GM12878 (cell line): Measurements from ENCODE around the gene CDK4. TPM values are rescaled to one million over a fixed set of nuclear protein-coding genes. Genes with fewer than 3 reads are reported as not detected.

Source experiments
- ATAC-seq: fragments of 200-7000 bp; cut with Tn5 transposase; 3 replicates; pipeline ENCODE4 v1.9.1; 2020; ENCODE audit warnings: mild to moderate bottlenecking, moderate library complexity
- BruUV-seq: library from RNA; stranded (reverse); fragments of 400-500 nt; replicated peaks from 2 replicates; lab custom pipeline; 2021; lab: Mats Ljungman, UMichigan
- CTCF ChIA-PET: fragments of 300-600 bp; sonication (Branson Sonifier 250); formaldehyde crosslinking; extraction: SDS; loops from one replicate; lab custom pipeline; 2021; ENCODE audit warnings: inconsistent platforms; lab: Yijun Ruan, JAX
- POLR2A ChIA-PET: fragments of 350-600 bp; formaldehyde crosslinking; extraction: SDS; loops from one replicate; lab custom pipeline; 2021; ENCODE audit warnings: inconsistent platforms; lab: Charles Lee
- RAD21 ChIA-PET: fragments of 300-600 bp; sonication (Branson Sonifier 250); formaldehyde crosslinking; loops from one replicate; lab custom pipeline; 2023; ENCODE audit warnings: antibody characterized with exemption; ENCODE audit not compliant: unreplicated experiment; lab: Charles Lee
- SMC1A ChIA-PET: fragments of 300-600 bp; sonication (Branson Sonifier 250); formaldehyde crosslinking; loops from one replicate; lab custom pipeline; 2023; ENCODE audit not compliant: unreplicated experiment, uncharacterized antibody; lab: Charles Lee
- DNase-seq: peaks from one replicate; pipeline ENCODE4 v3.0.0-alpha.2; 2011; ENCODE audit warnings: low read depth, low spot score
- FAIRE-seq: peaks from 3 replicates; lab custom pipeline; 2011; peaks lifted over from hg19 to GRCh38; lab: Jason Lieb, UNC
- H2AFZ ChIP-seq: 2 replicates; pipeline ENCODE4 v1.6.0; 2011; ENCODE audit warnings: low read depth, low read length, control low read depth; ENCODE audit not compliant: control insufficient read depth
- H3K27ac ChIP-seq: 2 replicates; pipeline ENCODE4 v1.5.1; 2011; ENCODE audit warnings: control low read depth; ENCODE audit not compliant: control insufficient read depth, insufficient read depth
- H3K27me3 ChIP-seq, 2 experiments: replicated peaks in 1 of 2; 2 replicates each; pipeline versions ENCODE4 v1.6.0 to v1.6.1; 2011; ENCODE audit warnings: low read length in 1 of 2; ENCODE audit not compliant: control insufficient read depth in 2 of 2, insufficient read depth in 2 of 2
- H3K36me3 ChIP-seq, 2 experiments: 2 replicates each; pipeline ENCODE4 v1.5.1; 2011; ENCODE audit warnings: low read length in 1 of 2; ENCODE audit not compliant: control insufficient read depth in 2 of 2, insufficient read depth in 2 of 2
- H3K4me1 ChIP-seq: 2 replicates; pipeline ENCODE4 v1.6.1; 2011; ENCODE audit warnings: mild to moderate bottlenecking, low read length, moderate library complexity, mixed read lengths; ENCODE audit not compliant: control insufficient read depth, insufficient read depth
- H3K4me2 ChIP-seq: 2 replicates; pipeline ENCODE4 v1.6.0; 2011; ENCODE audit warnings: control low read depth; ENCODE audit not compliant: control insufficient read depth, insufficient read depth
- H3K4me3 ChIP-seq: fragments of 200-600 bp; sonication (generic); 2 replicates; pipeline ENCODE4 v1.5.1; 2016
- H3K79me2 ChIP-seq: 2 replicates; pipeline ENCODE4 v1.6.0; 2011; ENCODE audit warnings: low read length; ENCODE audit not compliant: control insufficient read depth, insufficient read depth
- H3K9ac ChIP-seq: 2 replicates; pipeline ENCODE4 v1.8.0; 2011; ENCODE audit warnings: low read length, control low read depth, mixed read lengths; ENCODE audit not compliant: control insufficient read depth, insufficient read depth
- H3K9me3 ChIP-seq: replicated peaks from 3 replicates; pipeline ENCODE4 v1.5.1; 2011; ENCODE audit warnings: mild to moderate bottlenecking, low read length; ENCODE audit not compliant: control insufficient read depth, insufficient read depth
- H4K20me1 ChIP-seq: 2 replicates; pipeline ENCODE4 v1.6.0; 2011; ENCODE audit not compliant: control insufficient read depth, insufficient read depth
- CBX5 ChIP-seq: sonication (generic); IDR thresholded peaks from 2 replicates; pipeline ENCODE4 v1.6.1; 2016; ENCODE audit warnings: low read depth, moderate library complexity, mild to moderate bottlenecking, inconsistent platforms
- CEBPB ChIP-seq, 2 experiments: fragments of 150-350 bp in 1 of 2; IDR thresholded peaks; 2 replicates each; pipeline ENCODE4 v1.6.1; 2012 to 2014; ENCODE audit warnings: low read depth in 2 of 2, low read length in 2 of 2, borderline replicate concordance in 1 of 2, inconsistent platforms in 1 of 2
- E2F4 ChIP-seq: IDR thresholded peaks from 2 replicates; pipeline ENCODE4 v1.6.1; 2012; ENCODE audit warnings: low read depth, low read length, improper control_type of control experiment
- E2F8 ChIP-seq: fragments of 450-650 bp; IDR thresholded peaks from 2 replicates; pipeline ENCODE4 v1.6.1; 2018; ENCODE audit warnings: mild to moderate bottlenecking, low read depth, moderate library complexity; ENCODE audit not compliant: partially characterized antibody
- ESRRA ChIP-seq: IDR thresholded peaks from 2 replicates; pipeline ENCODE4 v1.6.1; 2012; ENCODE audit warnings: mild to moderate bottlenecking, low read length, improper control_type of control experiment
- IKZF2 ChIP-seq, 2 experiments: fragments of 450-650 bp; IDR thresholded peaks; 2 replicates each; pipeline ENCODE4 v1.6.1; 2017; ENCODE audit warnings: mild to moderate bottlenecking in 2 of 2, moderate library complexity in 2 of 2
- JUND ChIP-seq: IDR thresholded peaks from 2 replicates; pipeline ENCODE4 v1.6.1; 2012; ENCODE audit warnings: low read depth, mild to moderate bottlenecking, low read length, improper control_type of control experiment, moderate library complexity
- MTA3 ChIP-seq: IDR thresholded peaks from 2 replicates; pipeline ENCODE4 v1.6.1; 2012; ENCODE audit warnings: low read length, inconsistent platforms, borderline replicate concordance
- PBX3 ChIP-seq: IDR thresholded peaks from 2 replicates; pipeline ENCODE4 v1.6.1; 2011; ENCODE audit warnings: mild to moderate bottlenecking, low read depth, low read length, moderate library complexity; ENCODE audit not compliant: insufficient replicate concordance
- SKIL ChIP-seq: fragments of 450-650 bp; IDR thresholded peaks from 2 replicates; pipeline ENCODE4 v1.6.1; 2017; ENCODE audit warnings: mild to moderate bottlenecking, low read depth, inconsistent platforms; ENCODE audit not compliant: poor library complexity, severe bottlenecking
- SMC3 ChIP-seq: IDR thresholded peaks from 2 replicates; pipeline ENCODE4 v1.6.1; 2011; ENCODE audit warnings: low read length, improper control_type of control experiment, borderline replicate concordance
- TBL1XR1 ChIP-seq: IDR thresholded peaks from 2 replicates; pipeline ENCODE4 v1.6.1; 2012; ENCODE audit warnings: low read depth, low read length, improper control_type of control experiment
- WGBS: methylation state at CpG from one replicate; pipeline ENCODE4 v1.1.6; 2016; ENCODE audit warnings: low lambda C conversion rate; ENCODE audit not compliant: insufficient replicate concordance, insufficient coverage; ENCODE audit errors: missing lambda C conversion rate; 5-methylcytosine and 5-hydroxymethylcytosine counted together
- in situ Hi-C: fragments of 300-500 bp; cut with MboI; formaldehyde crosslinking; loops from 9 replicates; pipeline ENCODE4 v1.14.3; 2018; ENCODE audit warnings: mixed read lengths
- intact Hi-C: fragments of 100-400 bp; cut with micrococcal nuclease; formaldehyde crosslinking; loops from one replicate; pipeline ENCODE4 v1.14.2; 2022; ENCODE audit not compliant: unreplicated experiment
- polyA plus RNA-seq, 11 experiments: library from polyadenylated mRNA; depleted of rRNA in 4 of 11; unstranded in 6 of 11; stranded (reverse) in 5 of 11; fragments of >200 nt; fragmentation: Nextera tagmentation in 4 of 11; fragmentation: Illumina TruSeq in 1 of 11; extraction: Ambion mirVana in 4 of 11; extraction: Trizol in 1 of 11; gene quantifications; 1 replicate in 1 of 11; 2 replicates in 10 of 11; pipeline versions ENCODE4 v1.2.1 to v1.2.3, GENCODE V29; 2011 to 2016; ENCODE audit warnings: inconsistent platforms in 2 of 11, missing spikeins in 2 of 11, low read depth in 1 of 11
- total RNA-seq, 4 experiments: library from RNA; depleted of rRNA in 3 of 4; stranded (reverse); fragments of >200 nt in 3 of 4; fragmentation: Illumina TruSeq in 1 of 4; extraction: Trizol in 1 of 4; gene quantifications; 2 replicates each; pipeline versions ENCODE4 v1.2.1 to v1.2.3, GENCODE V29; 2013 to 2021

The CDK4 gene
- total and polyA plus RNA-seq, 10 of the 15 experiments (the other 5 are each of a cell fraction or from before 2014, with no cell fraction given): 26.1 to 385 (median 221) TPM

DNA sequence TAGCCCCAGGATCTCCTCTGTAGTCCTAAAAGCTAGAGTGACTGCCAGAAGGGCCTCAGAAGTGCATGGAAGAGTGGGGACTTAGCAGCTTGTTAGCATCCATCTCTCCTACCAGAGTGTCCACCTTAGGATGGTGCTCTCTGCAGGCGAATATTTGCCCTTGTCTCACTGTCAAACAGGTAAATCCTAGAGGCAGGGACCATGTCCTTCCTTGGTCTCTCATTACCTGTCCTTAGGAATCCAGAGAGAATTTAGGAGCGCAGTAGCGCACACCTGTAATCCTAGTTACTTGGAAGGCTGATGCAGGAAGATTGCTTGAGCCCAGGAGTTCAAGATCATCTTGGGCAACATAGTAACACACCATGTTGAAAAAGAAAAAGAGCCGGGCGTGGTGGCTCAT lies 35.0 kb downstream of the CDK4 start:
- POLR2A ChIA-PET: no interaction called here
- no peaks in the 10 kb centered on the region for H4K20me1 ChIP-seq
- H3K36me3 ChIP-seq: peaks cover 14 to 23% of the 10 kb centered on the region in 2 experiments
- SMC1A ChIA-PET: no interaction called here
- in situ Hi-C loops: no loop called here
- FAIRE-seq (no peak), DNase-seq (no peak), ATAC-seq (no peak)
- CTCF ChIA-PET: interaction anchor here (0.7 kb wide), 1 partner anchor 39 kb away, joined by 3 read pairs; no protein-coding TSS in a partner anchor
- no peak overlapping the region for H3K4me3 ChIP-seq
- H3K79me2 ChIP-seq: no peaks in the 10 kb centered on the region
- RAD21 ChIA-PET: no interaction called here
- no peak overlapping the region for H3K4me2 ChIP-seq
- no peak overlapping the region for H3K9ac ChIP-seq
- H3K27ac ChIP-seq: no peak overlapping the region
- H3K4me1 ChIP-seq: no peaks in the 10 kb centered on the region
- intact Hi-C loops: no loop called here
- H3K9me3 ChIP-seq: no peaks in the 10 kb centered on the region
- no peaks in the 10 kb centered on the region for H3K27me3 ChIP-seq
- no TSS peak for BruUV-seq
- TF ChIP-seq PBX3: no peak
- no peak for TF ChIP-seq SKIL
- no peak for TF ChIP-seq E2F4
- TF ChIP-seq JUND: no peak
- TF ChIP-seq TBL1XR1: no peak
- TF ChIP-seq CBX5: no peak
- TF ChIP-seq MTA3: no peak
- no peak for TF ChIP-seq ESRRA
- TF ChIP-seq SMC3: no peak
- TF ChIP-seq E2F8: no peak
- no peak for TF ChIP-seq IKZF2 (IDR thresholded peaks at IDR 0.05)
- no peak for TF ChIP-seq CEBPB (IDR thresholded peaks at IDR 0.05; ENCODE audit: borderline replicate concordance in 1 of 2, low read depth in 2 of 2, low read length in 2 of 2)
- no peak overlapping the region for H2AFZ ChIP-seq
- WGBS: 96% methylated on average over 5 of the region's 5 CpGs
